HG03097 (cell line): ENCODE results near the gene KRT8.
"Not testable (repeated sequence)": the region's sequence is repeated elsewhere in the genome, so short reads cannot be mapped to it uniquely, and the experiment has no call there.

ENCODE experiments used
- ATAC-seq: cut with Tn5 transposase; IDR thresholded peaks from one replicate; pipeline ENCODE4 v1.9.1; 2021; ENCODE audit not compliant: unreplicated experiment, low FRiP score

KRT8 gene

GRCh38 chr12:52904509-52905300 lies at the start of gene KRT8:
Gene KRT8, minus strand, starts transcription at chr12:52905076. Its CDS starts 95 bp downstream, at chr12:52904981.
- ATAC-seq = not testable (repeated sequence)

- ATAC-seq = no peak
Observed at GRCh38 chr12:52953181-52953841, 48.4 kb upstream of the KRT8 start.

- no peak for ATAC-seq
Observed at GRCh38 chr12:52952076-52952801, 47.4 kb upstream of the KRT8 start.

GRCh38 chr12:52951640-52952039 lies 46.8 kb upstream of the KRT8 start:
- no peak for ATAC-seq

DNA sequence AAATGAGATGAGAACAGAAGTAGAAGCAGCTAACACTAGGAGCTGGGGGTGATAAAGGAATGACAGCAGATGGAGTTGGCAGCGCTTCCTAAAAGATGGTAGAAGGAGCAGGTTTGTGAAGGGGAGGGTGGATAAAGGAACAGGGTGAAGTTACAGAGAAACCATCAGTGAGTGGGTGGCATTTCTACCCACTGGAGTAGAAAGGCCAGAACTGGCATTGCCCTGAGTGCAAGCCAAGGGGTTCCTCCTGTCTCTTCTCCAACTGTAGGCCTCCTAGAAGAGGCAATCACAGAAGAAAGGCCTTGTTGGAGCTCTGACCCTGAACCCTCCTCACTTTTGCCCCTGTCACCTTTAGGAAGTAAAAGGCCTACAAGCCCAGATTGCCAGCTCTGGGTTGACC lies 46.2 kb upstream of the KRT8 start:
- ATAC-seq = no peak

DNA sequence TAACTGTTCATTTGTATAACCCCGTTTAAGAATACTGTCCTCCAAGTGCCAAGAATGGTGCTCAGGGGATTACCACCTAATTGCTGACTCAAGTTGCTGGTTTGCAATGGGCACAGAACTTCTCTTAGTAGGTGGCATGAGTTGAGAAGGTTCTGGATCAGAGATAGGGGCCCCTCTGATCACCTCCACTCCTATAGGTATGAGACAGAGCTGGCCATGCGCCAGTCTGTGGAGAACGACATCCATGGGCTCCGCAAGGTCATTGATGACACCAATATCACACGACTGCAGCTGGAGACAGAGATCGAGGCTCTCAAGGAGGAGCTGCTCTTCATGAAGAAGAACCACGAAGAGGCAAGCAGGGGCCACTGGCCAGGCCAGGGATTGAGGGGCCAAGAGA lies 45.7 kb upstream of the KRT8 start:
- no peak for ATAC-seq

- no peak for ATAC-seq
Observed at GRCh38 chr12:52949413-52950331, 44.8 kb upstream of the KRT8 start.

GRCh38 chr12:52947738-52948423 lies 43.0 kb upstream of the KRT8 start:
- no peak for ATAC-seq

DNA sequence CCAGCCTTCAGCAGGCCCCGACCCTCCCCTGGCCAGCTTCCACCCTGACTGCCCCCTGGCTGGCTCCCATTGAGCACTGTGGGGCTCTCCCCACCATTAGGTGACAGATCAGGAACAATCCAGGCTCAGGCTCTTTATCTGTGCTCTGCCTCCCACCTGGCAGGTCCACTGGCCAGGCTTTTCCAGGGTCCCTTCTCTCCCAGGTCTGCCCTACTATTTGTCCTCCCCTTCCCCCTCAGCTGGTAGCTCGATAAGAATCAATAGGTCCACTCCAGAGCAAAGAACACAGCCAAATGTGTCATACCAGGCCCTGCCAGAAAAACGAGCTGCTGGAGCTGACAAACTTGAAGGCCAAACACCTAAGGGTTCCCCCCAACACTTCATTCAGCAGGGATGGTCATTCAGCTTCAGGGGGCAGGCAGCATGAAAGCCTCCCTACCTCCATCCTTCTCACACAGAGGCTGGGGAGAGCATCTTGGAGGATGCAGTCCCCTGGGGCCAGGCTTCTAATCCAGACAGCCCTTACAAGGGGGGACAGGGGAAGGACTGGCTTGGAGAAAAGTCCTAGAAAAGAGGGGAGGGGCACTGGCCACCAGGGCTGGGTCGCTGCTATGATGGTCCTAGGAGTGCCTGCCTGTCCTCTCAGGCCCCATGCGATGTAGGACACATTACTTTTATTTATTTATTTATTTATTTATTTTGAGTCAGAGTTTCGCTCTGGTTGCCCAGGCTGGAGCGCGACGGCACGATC lies 42.1 kb upstream of the KRT8 start:
- no peak for ATAC-seq

DNA sequence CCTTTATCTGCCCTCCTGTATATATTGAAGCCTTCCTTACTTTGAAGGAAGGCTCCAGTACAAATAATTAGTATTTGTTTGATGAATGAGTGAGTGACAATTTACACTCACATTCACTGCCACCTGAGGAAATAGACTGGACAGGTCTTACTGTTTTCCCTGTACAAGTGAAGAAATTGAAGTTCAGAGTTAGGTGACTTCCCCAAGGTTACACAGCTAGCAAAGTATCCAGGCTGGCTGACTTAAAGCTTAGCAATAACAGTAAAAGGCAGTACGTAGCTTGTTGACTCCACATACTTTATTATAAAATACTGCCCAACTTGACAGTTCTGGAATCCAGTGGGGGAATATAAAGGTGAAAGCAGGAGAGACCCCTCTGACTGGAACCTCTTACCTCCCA lies 41.5 kb upstream of the KRT8 start:
- no peak for ATAC-seq

GRCh38 chr12:52945389-52946232 lies 40.7 kb upstream of the KRT8 start:
- no peak for ATAC-seq

GRCh38 chr12:52944683-52945388 lies 40.0 kb upstream of the KRT8 start:
- ATAC-seq = no peak

- ATAC-seq = no peak
Observed at GRCh38 chr12:52942901-52943181, 38.0 kb upstream of the KRT8 start.

DNA sequence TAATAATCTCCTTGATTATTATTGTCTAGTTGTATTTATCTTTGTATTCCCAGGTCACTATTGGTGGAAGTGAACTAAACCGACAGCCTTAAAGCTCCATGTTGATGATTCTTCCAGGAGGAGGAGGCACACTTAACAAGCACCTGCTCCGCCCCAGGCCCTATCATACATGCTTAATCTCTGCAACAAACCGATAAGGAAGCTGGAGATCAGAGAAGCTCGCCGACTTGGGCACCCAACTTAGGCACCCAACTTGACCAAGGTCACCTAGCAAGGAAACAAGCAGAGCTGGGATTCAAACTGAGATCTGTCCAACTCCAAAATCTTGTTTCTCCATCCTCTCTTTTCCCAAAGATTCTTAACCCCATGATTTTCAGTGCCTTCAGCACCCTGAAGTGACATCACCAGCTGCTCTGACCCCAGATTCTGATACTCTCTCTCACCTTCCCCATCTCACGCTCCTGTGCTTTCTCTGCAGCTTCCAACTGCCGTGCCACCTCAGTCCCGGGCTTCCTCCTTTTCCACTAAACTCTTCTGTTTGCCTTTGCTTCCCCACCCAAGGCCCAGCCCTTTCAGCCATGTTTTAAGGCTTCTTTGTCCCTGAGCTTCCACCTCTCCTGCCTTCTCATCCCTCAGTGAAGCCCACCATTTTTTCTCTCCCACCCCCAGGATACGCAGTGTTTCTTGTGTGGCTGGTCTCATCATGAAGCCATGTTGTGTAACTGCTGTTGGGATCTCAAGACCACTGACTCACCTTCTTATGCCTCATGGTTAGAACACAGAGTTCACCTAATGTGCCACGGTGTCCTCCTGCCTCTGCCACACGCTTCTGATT lies 37.4 kb upstream of the KRT8 start:
- no peak for ATAC-seq

DNA sequence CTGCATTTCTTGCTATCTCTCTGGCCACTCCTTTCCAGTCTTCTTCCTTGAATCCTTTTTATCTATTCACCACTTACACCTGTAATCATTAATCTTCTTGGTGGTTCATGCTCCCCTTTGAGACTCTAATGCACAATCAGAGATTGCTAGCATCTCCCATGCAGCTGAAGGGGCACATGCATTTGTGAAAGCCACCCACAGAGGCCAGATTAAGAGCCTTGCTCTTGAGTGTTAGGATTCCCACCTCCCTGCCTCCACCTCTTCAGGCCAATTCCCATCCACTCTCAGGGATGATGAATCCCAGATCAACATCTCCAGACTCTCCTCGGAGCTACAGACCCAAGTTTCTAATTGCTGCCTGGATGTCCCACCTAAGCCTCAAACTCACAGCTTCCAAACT lies 24.7 kb upstream of the KRT8 start:
- no peak for ATAC-seq

- no peak for ATAC-seq
Observed at GRCh38 chr12:52927964-52928363, 23.1 kb upstream of the KRT8 start.

DNA sequence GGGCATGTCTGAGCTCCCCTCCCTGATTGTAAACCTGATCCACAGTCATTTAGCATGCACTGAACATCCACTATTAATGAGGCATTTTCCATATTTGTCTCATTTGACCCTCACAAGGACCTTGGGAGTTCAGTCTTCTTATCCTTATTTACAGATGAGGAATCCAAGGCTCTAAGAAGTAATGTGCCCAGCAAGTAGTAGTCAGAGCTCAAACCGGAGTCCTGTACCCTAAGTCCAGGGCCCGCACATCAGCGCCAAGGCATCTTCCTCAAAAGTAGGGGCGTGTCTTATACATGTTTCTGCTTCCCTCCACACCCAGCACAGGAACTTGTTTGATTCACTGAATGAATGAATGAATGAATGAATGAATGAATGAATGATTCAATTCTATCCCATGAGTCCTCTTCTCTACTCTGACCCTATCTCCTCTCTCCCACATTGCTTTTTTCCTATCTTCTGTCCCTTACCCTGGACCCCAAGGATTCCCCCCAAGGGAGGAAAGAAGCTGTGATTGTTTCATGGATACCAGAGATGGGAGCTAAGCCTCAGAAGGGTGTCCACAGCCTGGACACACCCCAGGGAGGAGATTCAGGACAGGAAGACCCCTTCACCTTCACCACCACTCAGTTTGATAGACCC lies 21.8 kb upstream of the KRT8 start:
- ATAC-seq = no peak
